SK-N-SH treated with all-trans-retinoic acid at 6 μM for 48 hours (cell line): Measurements from ENCODE around the gene KLC1.

ENCODE experiments used
- ARNTL ChIP-seq: fragments of 450-650 bp; formaldehyde crosslinking; IDR thresholded peaks from 2 replicates; pipeline ENCODE4 v1.5.0; 2020; ENCODE audit warnings: low read depth, mild to moderate bottlenecking, moderate library complexity, borderline replicate concordance
- GLIS3 ChIP-seq: fragments of 250-450 bp; sonication (Bioruptor Pico); IDR thresholded peaks from 2 replicates; pipeline ENCODE4 v1.5.0; 2020; ENCODE audit warnings: mild to moderate bottlenecking, moderate library complexity
- PPARA ChIP-seq: fragments of 250-450 bp; sonication (Bioruptor Pico); IDR thresholded peaks from 2 replicates; pipeline ENCODE4 v1.5.0; 2020; ENCODE audit warnings: mild to moderate bottlenecking, borderline replicate concordance
- TOX ChIP-seq: fragments of 250-450 bp; sonication (Bioruptor Pico); IDR thresholded peaks from 2 replicates; pipeline ENCODE4 v1.8.0; 2021; ENCODE audit warnings: mild to moderate bottlenecking, moderate library complexity, borderline replicate concordance
- TF ChIP-seq, protein P1 (sequence below): fragments of 250-450 bp; sonication (Bioruptor Pico); IDR thresholded peaks from 2 replicates; pipeline ENCODE4 v1.5.0; 2020; ENCODE audit warnings: mild to moderate bottlenecking, moderate library complexity

DNA sequence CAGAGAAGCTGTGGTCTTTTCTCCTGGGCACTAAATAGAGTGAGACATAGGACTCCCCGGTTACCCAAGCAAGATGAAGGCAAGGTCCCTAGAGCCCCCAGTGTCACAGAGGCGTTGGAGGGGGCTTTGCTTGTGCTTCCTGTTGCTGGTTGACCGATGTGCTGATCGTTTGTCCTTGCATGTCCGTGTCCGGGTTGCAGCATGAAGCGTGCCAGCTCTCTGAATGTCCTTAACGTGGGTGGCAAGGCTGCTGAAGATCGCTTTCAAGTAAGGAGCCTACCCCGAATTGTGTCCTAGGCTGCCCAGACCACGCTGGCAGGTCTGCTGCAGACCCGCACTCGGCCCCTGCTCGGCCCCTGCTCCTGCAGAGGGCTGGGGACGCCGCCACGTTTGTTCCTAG, 63.1 kb downstream of the KLC1 start:
- TF ChIP-seq, protein P1, sequence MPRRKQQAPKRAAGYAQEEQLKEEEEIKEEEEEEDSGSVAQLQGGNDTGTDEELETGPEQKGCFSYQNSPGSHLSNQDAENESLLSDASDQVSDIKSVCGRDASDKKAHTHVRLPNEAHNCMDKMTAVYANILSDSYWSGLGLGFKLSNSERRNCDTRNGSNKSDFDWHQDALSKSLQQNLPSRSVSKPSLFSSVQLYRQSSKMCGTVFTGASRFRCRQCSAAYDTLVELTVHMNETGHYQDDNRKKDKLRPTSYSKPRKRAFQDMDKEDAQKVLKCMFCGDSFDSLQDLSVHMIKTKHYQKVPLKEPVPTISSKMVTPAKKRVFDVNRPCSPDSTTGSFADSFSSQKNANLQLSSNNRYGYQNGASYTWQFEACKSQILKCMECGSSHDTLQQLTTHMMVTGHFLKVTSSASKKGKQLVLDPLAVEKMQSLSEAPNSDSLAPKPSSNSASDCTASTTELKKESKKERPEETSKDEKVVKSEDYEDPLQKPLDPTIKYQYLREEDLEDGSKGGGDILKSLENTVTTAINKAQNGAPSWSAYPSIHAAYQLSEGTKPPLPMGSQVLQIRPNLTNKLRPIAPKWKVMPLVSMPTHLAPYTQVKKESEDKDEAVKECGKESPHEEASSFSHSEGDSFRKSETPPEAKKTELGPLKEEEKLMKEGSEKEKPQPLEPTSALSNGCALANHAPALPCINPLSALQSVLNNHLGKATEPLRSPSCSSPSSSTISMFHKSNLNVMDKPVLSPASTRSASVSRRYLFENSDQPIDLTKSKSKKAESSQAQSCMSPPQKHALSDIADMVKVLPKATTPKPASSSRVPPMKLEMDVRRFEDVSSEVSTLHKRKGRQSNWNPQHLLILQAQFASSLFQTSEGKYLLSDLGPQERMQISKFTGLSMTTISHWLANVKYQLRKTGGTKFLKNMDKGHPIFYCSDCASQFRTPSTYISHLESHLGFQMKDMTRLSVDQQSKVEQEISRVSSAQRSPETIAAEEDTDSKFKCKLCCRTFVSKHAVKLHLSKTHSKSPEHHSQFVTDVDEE (CRISPR knock-in tag): no peak
- TF ChIP-seq PPARA (no peak), GLIS3 (CRISPR knock-in tag) (no peak), TOX (CRISPR knock-in tag) (no peak), ARNTL (CRISPR knock-in tag) (no peak)
